Measurements from ENCODE around the gene HEXD.
"Not testable (repeated sequence)": the region's sequence is repeated elsewhere in the genome, so short reads cannot be mapped to it uniquely, and the experiment has no call there.

Gene HEXD

DNA sequence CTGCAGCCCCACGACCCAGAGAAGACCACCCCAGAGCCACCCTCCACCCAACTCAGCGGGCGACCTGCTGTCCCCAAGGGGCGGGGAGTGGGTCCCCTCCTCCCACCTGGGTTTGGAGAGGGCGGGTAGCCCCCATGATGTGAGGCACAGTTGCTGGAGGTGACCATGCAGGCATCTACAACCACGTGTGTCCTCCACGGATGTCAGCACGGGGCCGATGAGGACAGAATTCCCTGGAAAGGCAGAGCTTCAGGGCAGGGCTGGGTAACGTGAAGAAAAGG lies 39.5 kb upstream of the HEXD start:
- H3K4me3 ChIP-seq (ENCODE audit: low read depth, low read length) = no peak overlapping the region
- TF ChIP-seq, protein P1, sequence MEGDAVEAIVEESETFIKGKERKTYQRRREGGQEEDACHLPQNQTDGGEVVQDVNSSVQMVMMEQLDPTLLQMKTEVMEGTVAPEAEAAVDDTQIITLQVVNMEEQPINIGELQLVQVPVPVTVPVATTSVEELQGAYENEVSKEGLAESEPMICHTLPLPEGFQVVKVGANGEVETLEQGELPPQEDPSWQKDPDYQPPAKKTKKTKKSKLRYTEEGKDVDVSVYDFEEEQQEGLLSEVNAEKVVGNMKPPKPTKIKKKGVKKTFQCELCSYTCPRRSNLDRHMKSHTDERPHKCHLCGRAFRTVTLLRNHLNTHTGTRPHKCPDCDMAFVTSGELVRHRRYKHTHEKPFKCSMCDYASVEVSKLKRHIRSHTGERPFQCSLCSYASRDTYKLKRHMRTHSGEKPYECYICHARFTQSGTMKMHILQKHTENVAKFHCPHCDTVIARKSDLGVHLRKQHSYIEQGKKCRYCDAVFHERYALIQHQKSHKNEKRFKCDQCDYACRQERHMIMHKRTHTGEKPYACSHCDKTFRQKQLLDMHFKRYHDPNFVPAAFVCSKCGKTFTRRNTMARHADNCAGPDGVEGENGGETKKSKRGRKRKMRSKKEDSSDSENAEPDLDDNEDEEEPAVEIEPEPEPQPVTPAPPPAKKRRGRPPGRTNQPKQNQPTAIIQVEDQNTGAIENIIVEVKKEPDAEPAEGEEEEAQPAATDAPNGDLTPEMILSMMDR (conservative IDR thresholded peaks at IDR 0.05; ENCODE audit: low read depth, low read length) = no peak
- no peak for DNase-seq (ENCODE audit: low read depth)

DNA sequence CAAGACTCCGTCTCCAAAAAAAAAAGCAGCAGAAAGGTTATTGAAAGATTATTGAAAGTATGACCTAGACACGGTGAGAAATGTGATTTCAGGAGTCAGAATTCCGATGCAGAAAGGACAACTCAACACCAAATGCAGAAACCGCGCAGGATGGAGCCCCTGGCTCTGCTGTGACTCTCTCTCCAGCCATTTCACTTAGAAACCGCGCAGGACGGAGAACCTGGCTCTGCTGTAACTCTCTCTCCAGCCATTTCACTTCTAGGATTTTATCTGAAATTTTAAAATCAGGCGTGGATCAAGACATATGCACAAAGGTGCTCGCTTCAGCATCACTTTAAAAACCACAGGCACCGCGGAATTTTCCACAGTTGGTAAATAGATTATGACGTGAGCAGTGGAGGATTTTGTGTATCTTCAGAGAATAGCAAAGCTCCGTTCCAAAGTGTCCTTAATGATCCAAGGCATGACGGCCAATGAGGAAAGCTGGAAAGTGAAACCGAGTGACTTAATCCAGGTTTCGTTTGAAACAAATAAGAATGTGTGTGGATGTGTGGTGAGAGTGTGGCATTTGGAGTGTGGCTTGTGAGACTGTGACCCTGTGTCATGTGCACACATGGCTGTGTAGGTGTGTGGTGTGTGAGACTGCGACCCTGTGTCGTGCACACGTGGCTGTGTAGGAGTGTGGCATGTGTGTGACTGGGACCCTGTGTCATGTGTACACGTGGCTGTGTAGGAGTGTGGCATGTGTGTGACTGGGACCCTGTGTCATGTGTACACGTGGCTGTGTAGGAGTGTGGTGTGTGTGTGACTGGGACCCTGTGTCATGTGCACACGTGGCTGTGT lies 37.1 kb upstream of the HEXD start:
- no peak overlapping the region for H3K4me3 ChIP-seq (ENCODE audit: low read depth, low read length)
- TF ChIP-seq, protein P1 (conservative IDR thresholded peaks at IDR 0.05; ENCODE audit: low read depth, low read length) = no peak
- no peak for DNase-seq (ENCODE audit: low read depth)

DNA sequence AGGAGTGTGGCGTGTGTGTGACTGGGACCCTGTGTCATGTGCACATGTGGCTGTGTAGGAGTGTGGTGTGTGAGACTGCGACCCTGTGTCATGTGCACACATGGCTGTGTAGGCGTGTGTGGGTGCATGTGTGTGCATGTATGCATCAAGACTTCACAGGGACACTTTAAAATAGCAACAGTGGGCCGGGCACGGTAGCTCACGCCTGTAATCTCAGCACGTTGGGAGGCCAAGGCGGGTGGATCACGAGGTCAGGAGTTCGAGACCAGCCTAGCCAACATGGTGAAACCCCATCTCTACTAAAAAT lies 36.5 kb upstream of the HEXD start:
- H3K4me3 ChIP-seq (ENCODE audit: low read depth, low read length); DNase-seq (ENCODE audit: low read depth): not testable (repeated sequence)

DNA sequence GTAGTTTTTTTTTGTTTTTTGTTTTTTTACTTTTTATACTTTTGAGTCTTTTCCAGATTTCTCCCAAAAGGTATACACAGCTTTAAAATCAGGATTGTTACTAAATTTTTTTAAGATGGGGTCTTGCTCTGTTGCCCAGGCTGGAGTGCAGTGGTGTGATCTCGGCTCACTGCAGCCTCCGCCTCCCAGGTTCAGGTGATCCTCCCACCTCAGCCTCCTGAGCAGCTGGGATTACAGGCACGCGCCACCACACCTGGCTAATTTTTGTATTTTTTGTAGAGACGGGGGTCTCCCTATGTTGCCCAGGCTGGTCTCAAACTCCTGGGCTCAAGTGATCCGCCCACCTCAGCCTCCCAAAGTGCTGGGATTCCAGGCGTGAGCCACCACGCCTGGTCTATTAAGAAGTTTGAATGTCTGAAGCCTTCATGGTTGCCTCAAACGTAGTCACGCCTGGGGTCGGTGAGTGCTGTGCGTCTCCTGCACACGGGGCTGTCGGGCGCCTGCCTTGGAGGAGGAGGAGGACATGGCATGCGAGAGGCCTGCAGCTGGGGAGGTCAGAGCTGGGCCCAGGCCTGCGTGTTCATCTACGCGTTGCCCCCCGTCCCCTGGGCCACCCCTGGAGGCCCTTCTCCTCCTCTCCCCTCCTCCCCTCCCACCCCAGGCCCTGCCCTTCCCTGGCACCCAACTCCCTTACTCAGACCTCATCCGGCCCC lies 35.8 kb upstream of the HEXD start:
- not testable (repeated sequence) for H3K4me3 ChIP-seq (ENCODE audit: low read depth, low read length); DNase-seq (ENCODE audit: low read depth)

DNA sequence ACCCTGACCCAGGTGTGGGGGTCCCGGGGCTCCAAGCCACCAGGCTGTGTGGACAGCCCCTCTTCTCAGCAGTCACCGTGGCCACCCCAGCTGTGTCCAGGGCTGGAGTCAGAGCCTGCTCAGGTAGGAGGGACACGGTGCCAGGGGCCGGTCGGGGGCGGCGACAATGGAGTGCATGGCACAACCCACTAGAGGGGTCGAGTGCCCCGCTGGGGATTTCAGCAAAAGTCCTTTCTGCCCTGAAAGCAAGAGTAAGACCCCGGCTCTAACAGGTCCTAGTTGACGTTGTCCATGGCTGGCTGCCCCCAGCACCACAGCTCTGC lies 35.3 kb upstream of the HEXD start:
- no peak overlapping the region for H3K4me3 ChIP-seq (ENCODE audit: low read depth, low read length)
- TF ChIP-seq, protein P1 (conservative IDR thresholded peaks at IDR 0.05; ENCODE audit: low read depth, low read length) = no peak
- DNase-seq (ENCODE audit: low read depth) = no peak

DNA sequence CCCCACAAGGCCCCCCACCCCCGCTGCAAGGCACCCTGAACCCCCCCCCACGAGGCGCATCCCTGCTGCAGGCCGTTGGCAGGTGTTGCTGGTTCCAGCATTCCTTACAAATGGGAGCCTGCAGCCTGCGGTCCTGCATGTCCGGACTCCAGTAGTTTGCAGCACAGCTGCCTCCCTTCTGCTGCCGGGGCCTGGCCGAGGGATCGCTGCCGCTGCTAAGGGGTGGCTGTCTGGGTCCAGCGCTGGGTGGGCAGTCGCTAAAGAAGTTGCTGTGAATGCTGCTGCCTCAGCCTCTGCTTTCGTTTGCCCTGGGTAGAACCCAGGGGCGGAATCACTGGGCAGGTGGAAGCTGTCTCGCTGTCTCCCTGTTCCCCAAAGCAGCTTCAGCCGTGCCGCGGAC lies 34.7 kb upstream of the HEXD start:
- TF ChIP-seq, protein P1 (conservative IDR thresholded peaks at IDR 0.05; ENCODE audit: low read depth, low read length) = no peak

DNA sequence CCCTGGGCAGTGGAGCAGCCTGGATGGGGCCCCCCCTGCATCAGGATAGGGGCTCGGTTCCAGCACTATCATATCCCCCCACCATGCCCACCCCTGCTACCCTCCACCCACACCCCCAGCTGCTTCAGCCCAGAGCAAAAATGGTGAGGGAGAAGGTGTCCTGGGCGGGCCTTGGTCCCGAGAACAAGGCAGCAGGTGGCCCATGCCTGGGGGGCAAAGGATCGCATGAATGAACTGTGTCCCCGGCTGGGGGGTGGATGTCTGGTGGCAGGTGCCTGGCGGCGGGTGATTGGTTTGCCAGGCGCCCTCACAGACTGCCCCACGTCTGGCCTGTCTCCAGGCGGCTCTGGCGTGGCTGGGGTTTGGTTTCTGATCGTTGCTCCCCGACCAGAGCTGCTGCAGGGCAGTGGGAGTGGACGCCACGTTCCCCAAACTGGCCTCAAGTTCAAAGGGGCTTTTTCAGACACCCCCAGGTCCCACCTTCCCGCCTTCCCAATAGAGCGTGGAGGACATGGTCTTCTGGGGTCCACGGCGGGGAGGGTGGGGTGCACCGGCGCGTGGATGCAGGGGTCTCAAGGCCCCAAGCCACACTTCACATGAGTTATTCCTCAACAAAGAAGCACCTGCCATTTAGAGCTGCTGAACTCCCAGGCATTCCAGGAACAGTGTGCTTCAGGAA lies 34.0 kb upstream of the HEXD start:
- no peak overlapping the region for H3K4me3 ChIP-seq (ENCODE audit: low read depth, low read length)
- TF ChIP-seq, protein P1 (conservative IDR thresholded peaks at IDR 0.05; ENCODE audit: low read depth, low read length) = no peak
- no peak for DNase-seq (ENCODE audit: low read depth)

More for the DNA sequence above, 34.7 kb upstream of the HEXD start:
- no peak for DNase-seq (ENCODE audit: low read depth)
- no peak overlapping the region for H3K4me3 ChIP-seq (ENCODE audit: low read depth, low read length)

Data from choroid plexus epithelial cell (primary cell).